Liver (tissue), 3 donors: ENCODE measurements around the gene WDR82.

Source experiments
- ATF3 ChIP-seq: IDR thresholded peaks from 2 replicates; pipeline ENCODE4 v1.6.1; 2016; ENCODE audit warnings: antibody characterized with exemption
- CTCF ChIP-seq: fragments of 150-350 bp; IDR thresholded peaks from 2 replicates; pipeline ENCODE4 v1.5.1; 2017; ENCODE audit warnings: improper control_type of control experiment, low read depth, low read length; ENCODE audit not compliant: missing input control
- EGR1 ChIP-seq, 2 donors: IDR thresholded peaks; 2 replicates each; pipeline ENCODE4 v1.6.1; 2016 to 2018; ENCODE audit warnings: antibody characterized with exemption in 2 of 2, low read depth in 2 of 2
- FOXA1 ChIP-seq: IDR thresholded peaks from 2 replicates; pipeline ENCODE4 v1.6.1; 2016; ENCODE audit warnings: antibody characterized with exemption
- HNF4A ChIP-seq, 2 donors: conservative IDR thresholded peaks; 2 replicates each; pipeline ENCODE4 v1.6.1; 2016; ENCODE audit warnings: antibody characterized with exemption in 2 of 2, mild to moderate bottlenecking in 2 of 2
- JUND ChIP-seq, 2 donors: IDR thresholded peaks; 2 replicates each; pipeline ENCODE4 v1.6.1; 2016; ENCODE audit warnings: antibody characterized with exemption in 2 of 2
- MAX ChIP-seq: IDR thresholded peaks from 2 replicates; pipeline ENCODE4 v1.6.1; 2016; ENCODE audit warnings: antibody characterized with exemption
- REST ChIP-seq: IDR thresholded peaks from 2 replicates; pipeline ENCODE4 v1.6.1; 2016; ENCODE audit warnings: antibody characterized with exemption, mild to moderate bottlenecking
- RXRA ChIP-seq, 2 donors: IDR thresholded peaks; 2 replicates each; pipeline ENCODE4 v1.6.1; 2017 to 2018; ENCODE audit warnings: antibody characterized with exemption in 2 of 2, mild to moderate bottlenecking in 1 of 2
- SP1 ChIP-seq: IDR thresholded peaks from 2 replicates; pipeline ENCODE4 v1.6.1; 2018; ENCODE audit warnings: antibody characterized with exemption, mild to moderate bottlenecking
- TAF1 ChIP-seq: conservative IDR thresholded peaks from 2 replicates; pipeline ENCODE4 v1.6.1; 2016; ENCODE audit warnings: antibody characterized with exemption, mild to moderate bottlenecking
- YY1 ChIP-seq: IDR thresholded peaks from 2 replicates; pipeline ENCODE4 v1.6.1; 2016; ENCODE audit warnings: antibody characterized with exemption, mild to moderate bottlenecking
- ZBTB33 ChIP-seq: IDR thresholded peaks from 2 replicates; pipeline ENCODE4 v1.6.1; 2016; ENCODE audit warnings: antibody characterized with exemption
- donor health status: healthy.
- donor health status: healthy.

GRCh38 chr3:52277972-52278509 is 408 bp downstream of the WDR82 start:
- peak; percentile 14 for TF ChIP-seq CTCF
- no peak for TF ChIP-seq FOXA1
- TF ChIP-seq ATF3 = no peak
- TF ChIP-seq HNF4A (conservative IDR thresholded peaks at IDR 0.05) = no peak
- TF ChIP-seq MAX = no peak
- no peak for TF ChIP-seq REST
- TF ChIP-seq YY1 = no peak
- no peak for TF ChIP-seq ZBTB33
- no peak for TF ChIP-seq EGR1 (IDR thresholded peaks at IDR 0.05; ENCODE audit: low read depth in 2 of 2)
- TF ChIP-seq RXRA (IDR thresholded peaks at IDR 0.05) = no peak
- peak; percentile 13 for TF ChIP-seq TAF1
- no peak for TF ChIP-seq JUND (IDR thresholded peaks at IDR 0.05)
- TF ChIP-seq SP1 = no peak
